ENCODE measurements around the gene MARCKSL1. TPM values are rescaled to one million over a fixed set of nuclear protein-coding genes. Genes with fewer than 3 reads are reported as not detected.

MARCKSL1 gene
- total and polyA plus RNA-seq, 2 of the 8 experiments (the other 6 are each of a cell fraction or from before 2014, with no cell fraction given), result 536 to 558 TPM

- TF ChIP-seq CHD7 (IDR thresholded peaks at IDR 0.05; ENCODE audit: insufficient replicate concordance, low read length), result no peak
- TF ChIP-seq SIX5 (IDR thresholded peaks at IDR 0.05; ENCODE audit: low read depth, low read length), result no peak
- TF ChIP-seq TAF1 (IDR thresholded peaks at IDR 0.05; ENCODE audit: low read depth, low read length), result no peak
- no peak for TF ChIP-seq TBP (IDR thresholded peaks at IDR 0.05; ENCODE audit: low read depth, low read length)
- no peak for TF ChIP-seq HDAC6 (IDR thresholded peaks at IDR 0.05; ENCODE audit: low read depth, low read length)
- no peak for TF ChIP-seq ATF2 (IDR thresholded peaks at IDR 0.05; ENCODE audit: low read length)
- no peak for TF ChIP-seq CTBP2 (IDR thresholded peaks at IDR 0.05; ENCODE audit: borderline replicate concordance, insufficient read depth, insufficient read length, low read length)
- TF ChIP-seq POLR2A (IDR thresholded peaks at IDR 0.05; ENCODE audit: control extremely low read depth in 1 of 2, low read depth in 2 of 2, low read length in 2 of 2), result no peak
Measured at GRCh38 chr1:32311709-32312393, 24.2 kb downstream of the MARCKSL1 start (continued).

All from H1 (cell line).